ENCODE results near the gene SGK1. TPM values are rescaled to one million over a fixed set of nuclear protein-coding genes. Genes with fewer than 3 reads are reported as not detected.
A peak's percentile ranks its signal among the peaks of the same experiment; 100 is the strongest.

The SGK1 gene
- total RNA-seq, 6 donors from 2014 or later: 118 to 426 (median 199) TPM

DNA sequence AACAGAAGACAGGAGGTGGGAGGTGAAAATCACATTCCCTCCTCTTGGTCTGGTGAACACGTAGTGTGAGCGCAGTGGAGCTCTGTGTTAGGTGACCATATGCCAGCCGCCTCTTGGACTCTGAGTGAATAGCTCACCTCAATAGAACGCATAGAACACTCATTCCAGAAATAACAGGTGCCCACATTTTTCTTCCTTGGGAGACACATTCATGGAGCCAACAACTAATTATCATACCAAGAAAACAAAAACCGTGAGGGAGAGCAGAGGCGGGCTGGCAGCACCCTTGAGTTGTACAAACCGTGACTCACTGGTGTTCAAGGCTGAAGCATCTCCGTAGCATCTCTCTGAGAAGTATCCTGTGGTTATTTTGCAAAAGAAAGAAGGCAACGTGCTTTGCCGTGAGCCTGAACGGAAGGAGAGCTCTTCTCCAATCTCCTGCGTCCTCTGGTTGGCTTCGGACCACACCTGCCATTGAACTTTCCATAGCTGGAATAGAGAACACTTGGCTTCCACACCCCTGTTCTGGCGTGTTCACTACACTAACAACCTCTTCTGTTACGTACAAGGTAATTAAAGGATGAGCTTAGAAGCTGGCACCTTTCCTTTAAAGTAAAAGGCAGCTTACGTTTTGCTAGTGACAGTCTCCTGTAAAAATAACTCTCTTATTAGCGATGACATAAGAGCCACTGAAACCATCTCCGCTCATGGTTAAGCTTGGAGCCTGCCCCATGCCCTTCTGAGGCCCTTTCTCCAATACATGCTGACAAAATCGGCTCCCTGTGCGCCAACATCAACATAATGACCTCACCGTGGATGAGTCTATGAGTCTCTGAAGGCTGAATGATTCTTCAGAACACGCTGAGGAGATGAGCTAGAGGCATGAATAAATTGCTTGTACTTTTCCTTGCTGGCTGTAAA lies 30.2 kb upstream of the SGK1 start:
- Histone ChIP-seq H3K9me3 (no peaks in the 10 kb centered on the region), H3K36me3 (no peaks in the 10 kb centered on the region), H3K27me3 (no peaks in the 10 kb centered on the region), H3K4me3 (no peak overlapping the region), H3K27ac (peak overlapping the region in 1 of 4 donors; percentile 55), H3K4me1 (peaks cover 8 to 15% (median 12%) of the 10 kb centered on the region in 4 donors)
- 89 to 94% methylated on average over 22 of the region's 22 CpGs for WGBS, 2 donors
- ATAC-seq (ENCODE audit: low FRiP score in 2 of 2) (peak; percentile 23 to 92), DNase-seq (no peak)
- no peak for TF ChIP-seq POLR2A (IDR thresholded peaks at IDR 0.05)
- no peak for TF ChIP-seq POLR2AphosphoS5 (IDR thresholded peaks at IDR 0.05)
- TF ChIP-seq CTCF (IDR thresholded peaks at IDR 0.05): no peak
- no peak for TF ChIP-seq EP300 (IDR thresholded peaks at IDR 0.05)

DNA sequence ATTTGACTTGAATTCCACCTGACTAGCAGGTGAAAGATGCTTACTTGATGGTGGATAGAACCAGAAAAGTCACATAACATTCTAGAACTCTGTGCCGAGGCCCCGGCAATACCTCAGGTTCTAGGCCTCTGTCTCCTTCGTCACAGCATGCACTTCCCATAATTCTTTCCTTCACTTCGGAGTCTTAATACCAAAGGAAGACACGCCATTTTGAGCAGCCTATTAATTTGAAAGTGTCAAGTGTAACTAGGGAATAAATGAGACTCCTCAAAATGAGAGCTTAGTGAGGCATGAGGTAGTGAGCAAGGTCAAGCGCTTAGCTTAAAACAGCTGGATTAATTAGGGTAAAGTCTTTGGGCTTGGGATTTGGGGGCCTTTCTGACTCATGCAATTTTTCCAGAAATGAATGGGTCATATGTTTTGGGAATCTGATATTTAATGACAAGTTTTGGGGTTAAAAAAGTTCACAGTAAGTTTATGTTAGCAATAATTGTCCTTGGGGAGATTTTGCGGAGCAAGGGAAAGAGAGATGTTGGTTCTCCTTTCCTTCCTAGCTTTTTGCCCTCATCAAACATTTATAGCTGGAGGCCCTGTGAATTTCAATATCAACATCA lies 29.1 kb upstream of the SGK1 start:
- H3K36me3 ChIP-seq: no peaks in the 10 kb centered on the region
- DNase-seq (no peak), ATAC-seq (ENCODE audit: low FRiP score in 2 of 2) (no peak)
- TF ChIP-seq EP300 (IDR thresholded peaks at IDR 0.05) (no peak), POLR2A (IDR thresholded peaks at IDR 0.05) (no peak), POLR2AphosphoS5 (IDR thresholded peaks at IDR 0.05) (no peak), CTCF (IDR thresholded peaks at IDR 0.05) (no peak)
- H3K27me3 ChIP-seq: no peaks in the 10 kb centered on the region
- peak overlapping the region in 3 of 4 donors; percentile 55 to 66 (median 60) for H3K27ac ChIP-seq
- H3K4me1 ChIP-seq: peaks cover 8 to 15% (median 12%) of the 10 kb centered on the region in 4 donors
- whole genome bisulfite sequencing, 2 donors: 95% methylated on average over 7 of the region's 7 CpGs
- H3K9me3 ChIP-seq: no peaks in the 10 kb centered on the region
- H3K4me3 ChIP-seq: no peak overlapping the region

DNA sequence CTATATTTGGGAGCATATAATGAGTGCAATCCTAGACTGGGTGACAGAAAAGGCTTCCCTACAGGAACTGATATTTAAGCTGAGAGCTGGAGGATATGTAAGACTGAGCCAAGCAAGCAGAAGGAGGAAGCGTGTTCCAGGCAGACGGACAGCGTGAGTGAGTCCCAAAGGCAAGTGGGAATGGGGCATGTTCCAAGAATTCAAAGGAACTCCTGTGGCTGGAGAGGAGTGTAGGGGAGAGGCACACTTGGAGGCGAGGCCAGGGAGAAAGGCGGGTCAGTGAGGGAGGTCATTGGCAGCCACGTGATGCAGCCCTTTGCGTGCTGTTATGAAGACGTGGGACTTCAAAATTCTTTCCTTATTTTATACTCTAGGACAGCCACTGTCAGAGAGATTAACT lies 27.9 kb upstream of the SGK1 start:
- Histone ChIP-seq H3K27ac (peak overlapping the region in 3 of 4 donors; percentile 60 to 66 (median 64)), H3K4me3 (no peak overlapping the region)
- peak in 1 of 2 donors; percentile 26 for DNase-seq

DNA sequence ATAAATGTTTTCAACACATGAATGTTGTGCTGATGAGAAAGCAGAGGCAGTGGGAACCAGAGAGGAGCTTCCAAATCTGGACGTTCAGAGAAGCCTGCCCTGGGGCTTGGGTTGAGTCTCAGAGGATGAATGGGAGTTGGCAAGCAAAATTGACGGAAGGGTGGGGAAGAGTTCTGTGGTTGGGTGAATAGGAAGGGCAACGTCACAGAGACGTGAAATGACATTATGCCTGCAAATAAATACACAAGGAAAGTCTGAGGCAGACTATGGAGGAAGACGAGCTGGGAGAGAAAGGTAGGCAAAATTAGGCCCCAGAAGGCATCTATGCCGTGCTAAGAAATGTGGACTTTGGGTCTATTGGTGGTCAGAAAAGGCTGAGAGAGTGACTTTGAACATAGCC lies 25.2 kb upstream of the SGK1 start:
- no peak for DNase-seq
- WGBS, 2 donors: 74 to 85% methylated on average over 6 of the region's 6 CpGs

More for the DNA sequence above, 27.9 kb upstream of the SGK1 start:
- peak; percentile 56 to 75 for ATAC-seq (ENCODE audit: low FRiP score in 2 of 2)
- H3K4me1 ChIP-seq: peaks cover 8 to 15% (median 12%) of the 10 kb centered on the region in 4 donors
- TF ChIP-seq POLR2A (IDR thresholded peaks at IDR 0.05) (no peak), POLR2AphosphoS5 (IDR thresholded peaks at IDR 0.05) (no peak), EP300 (IDR thresholded peaks at IDR 0.05) (no peak), CTCF (IDR thresholded peaks at IDR 0.05) (no peak)
- WGBS, 2 donors: 58 to 60% methylated on average over 8 of the region's 8 CpGs
- H3K27me3 ChIP-seq: no peaks in the 10 kb centered on the region
- no peaks in the 10 kb centered on the region for H3K9me3 ChIP-seq
- H3K36me3 ChIP-seq: no peaks in the 10 kb centered on the region

More for the DNA sequence above, 25.2 kb upstream of the SGK1 start:
- TF ChIP-seq EP300 (IDR thresholded peaks at IDR 0.05) (no peak), POLR2AphosphoS5 (IDR thresholded peaks at IDR 0.05) (no peak), CTCF (IDR thresholded peaks at IDR 0.05) (no peak), POLR2A (IDR thresholded peaks at IDR 0.05) (no peak)
- Histone ChIP-seq H3K27me3 (no peaks in the 10 kb centered on the region), H3K27ac (no peak overlapping the region), H3K9me3 (no peaks in the 10 kb centered on the region), H3K4me1 (peaks cover 8 to 19% (median 12%) of the 10 kb centered on the region in 4 donors), H3K36me3 (no peaks in the 10 kb centered on the region), H3K4me3 (no peak overlapping the region)
- ATAC-seq (ENCODE audit: low FRiP score in 2 of 2): no peak
